Activated CD4-positive, CD25-positive, alpha-beta regulatory T cell treated with anti-CD3 and anti-CD28 coated beads, Interleukin-2, amount 50 U/mL, for 72 hours (primary cell): ENCODE results near the gene CTDSPL.

Experiments
- DNase-seq: peaks from one replicate; pipeline ENCODE4 v3.0.0; 2021

Gene CTDSPL

GRCh38 chr3:37855363-37855970 lies 6.2 kb upstream of the CTDSPL start:
- DNase-seq, result peak; percentile 77

GRCh38 chr3:37856381-37856780 lies 5.3 kb upstream of the CTDSPL start:
- DNase-seq, result no peak

- no peak for DNase-seq
These were observed 2.9 kb upstream of the CTDSPL start for GRCh38 chr3:37858742-37859141.

GRCh38 chr3:37859354-37859753 lies 2.3 kb upstream of the CTDSPL start:
- no peak for DNase-seq

GRCh38 chr3:37859908-37860199 lies 1.8 kb upstream of the CTDSPL start:
- no peak for DNase-seq

GRCh38 chr3:37862219-37862902 lies 681 bp downstream of the CTDSPL start:
- DNase-seq, result peak; percentile 49

GRCh38 chr3:37862903-37863815 lies 1.5 kb downstream of the CTDSPL start:
- no peak for DNase-seq

GRCh38 chr3:37863949-37864822 lies 2.5 kb downstream of the CTDSPL start:
- DNase-seq, result no peak

- no peak for DNase-seq
These were observed 3.2 kb downstream of the CTDSPL start for GRCh38 chr3:37864904-37865303.

- no peak for DNase-seq
These were observed 5.5 kb downstream of the CTDSPL start for GRCh38 chr3:37867144-37867543.

- DNase-seq, result no peak
These were observed 10.2 kb downstream of the CTDSPL start for GRCh38 chr3:37871858-37872257.

GRCh38 chr3:37872413-37873160 lies 10.9 kb downstream of the CTDSPL start:
- DNase-seq, result no peak

GRCh38 chr3:37876279-37876678 lies 14.6 kb downstream of the CTDSPL start:
- no peak for DNase-seq

GRCh38 chr3:37882711-37883110 lies 21.0 kb downstream of the CTDSPL start:
- DNase-seq, result no peak

- no peak for DNase-seq
These were observed 24.1 kb downstream of the CTDSPL start for GRCh38 chr3:37885814-37886213.

GRCh38 chr3:37886395-37886794 lies 24.7 kb downstream of the CTDSPL start:
- DNase-seq, result no peak

GRCh38 chr3:37887062-37887461 lies 25.4 kb downstream of the CTDSPL start:
- DNase-seq, result no peak

GRCh38 chr3:37887824-37888223 lies 26.1 kb downstream of the CTDSPL start:
- DNase-seq, result no peak

- no peak for DNase-seq
These were observed 26.7 kb downstream of the CTDSPL start for GRCh38 chr3:37888421-37888820.

- no peak for DNase-seq
These were observed 28.8 kb downstream of the CTDSPL start for GRCh38 chr3:37890522-37890921.

GRCh38 chr3:37891227-37891626 lies 29.5 kb downstream of the CTDSPL start:
- DNase-seq, result no peak

GRCh38 chr3:37892927-37893600 lies 31.4 kb downstream of the CTDSPL start:
- no peak for DNase-seq
